ENCODE measurements around the gene BHLHE40.

BHLHE40 gene

DNA sequence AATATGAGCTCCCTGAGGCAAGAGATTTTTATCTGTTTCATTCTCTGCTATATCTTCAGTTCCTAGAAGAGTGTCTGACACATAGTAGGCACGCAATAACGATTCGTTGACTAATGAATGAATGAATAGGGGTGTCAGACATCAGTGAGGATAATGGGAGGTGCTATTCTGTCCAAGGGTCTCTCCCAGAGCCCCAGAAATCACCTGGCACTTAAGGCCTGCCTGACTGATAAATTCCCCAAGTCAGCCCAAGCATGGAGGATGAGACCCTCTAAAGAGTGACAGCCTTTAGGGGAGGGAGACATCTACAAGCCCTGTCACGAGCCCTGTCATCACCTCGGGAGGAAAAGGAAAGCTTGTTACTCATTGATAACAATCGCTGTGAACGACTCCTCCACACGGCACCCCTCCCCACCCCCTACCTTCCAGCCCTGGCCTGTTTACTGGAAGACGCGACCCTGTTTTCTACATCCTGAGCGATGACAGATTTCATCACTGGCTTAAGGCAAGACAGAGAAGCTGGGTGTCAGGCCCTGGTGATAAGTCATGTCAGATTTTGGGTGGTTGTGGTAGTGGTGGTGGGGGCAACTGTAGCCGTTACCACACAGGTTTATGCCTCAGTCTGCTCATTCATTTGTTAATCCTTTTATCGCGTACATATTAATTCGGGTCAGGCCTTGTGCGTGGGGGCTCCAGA is 23.1 kb downstream of the BHLHE40 start:
- peak; percentile 41 to 51 (median 49) for DNase-seq

- DNase-seq: no peak
Measured at GRCh38 chr3:5002871-5003247, 23.6 kb downstream of the BHLHE40 start.

- DNase-seq: no peak
Measured at GRCh38 chr3:5004319-5005152, 25.3 kb downstream of the BHLHE40 start.

- DNase-seq: no peak
Measured at GRCh38 chr3:5005367-5005766, 26.1 kb downstream of the BHLHE40 start.

GRCh38 chr3:5006755-5007202 is 27.5 kb downstream of the BHLHE40 start:
- DNase-seq: peak; percentile 96 to 98 (median 97)

- DNase-seq: no peak
Measured at GRCh38 chr3:5007873-5008272, 28.6 kb downstream of the BHLHE40 start.

DNA sequence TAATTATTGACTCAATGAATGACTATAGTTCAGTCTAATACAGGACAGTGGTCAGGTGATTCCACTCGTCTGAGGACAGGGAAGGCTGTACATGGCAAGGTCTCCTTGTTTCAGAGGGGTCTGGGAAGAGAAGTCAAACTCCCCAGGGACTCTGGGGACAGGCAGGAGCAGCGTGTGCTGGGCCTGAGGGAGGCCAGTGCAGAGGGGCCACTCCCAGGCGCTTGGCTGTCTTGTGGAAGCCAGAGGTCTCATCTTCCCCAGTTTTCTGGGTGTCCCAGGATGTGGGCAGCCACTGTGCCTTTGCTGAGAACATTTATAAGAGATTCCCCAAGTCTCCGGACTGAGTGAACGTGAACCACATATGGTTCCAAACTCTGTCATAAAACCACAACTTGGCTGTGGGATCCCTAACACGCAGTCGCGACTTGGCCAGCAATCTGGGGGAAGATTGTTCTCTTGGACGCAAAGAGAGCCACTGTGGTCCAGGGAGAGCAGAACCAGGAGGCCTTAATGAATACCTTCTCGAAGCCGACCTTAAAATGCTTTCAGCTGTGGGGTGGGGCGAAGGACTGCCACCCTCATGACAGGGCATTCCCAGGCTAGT is 30.4 kb downstream of the BHLHE40 start:
- DNase-seq: no peak

- no peak for DNase-seq
Measured at GRCh38 chr3:5010140-5010539, 30.9 kb downstream of the BHLHE40 start.

DNA sequence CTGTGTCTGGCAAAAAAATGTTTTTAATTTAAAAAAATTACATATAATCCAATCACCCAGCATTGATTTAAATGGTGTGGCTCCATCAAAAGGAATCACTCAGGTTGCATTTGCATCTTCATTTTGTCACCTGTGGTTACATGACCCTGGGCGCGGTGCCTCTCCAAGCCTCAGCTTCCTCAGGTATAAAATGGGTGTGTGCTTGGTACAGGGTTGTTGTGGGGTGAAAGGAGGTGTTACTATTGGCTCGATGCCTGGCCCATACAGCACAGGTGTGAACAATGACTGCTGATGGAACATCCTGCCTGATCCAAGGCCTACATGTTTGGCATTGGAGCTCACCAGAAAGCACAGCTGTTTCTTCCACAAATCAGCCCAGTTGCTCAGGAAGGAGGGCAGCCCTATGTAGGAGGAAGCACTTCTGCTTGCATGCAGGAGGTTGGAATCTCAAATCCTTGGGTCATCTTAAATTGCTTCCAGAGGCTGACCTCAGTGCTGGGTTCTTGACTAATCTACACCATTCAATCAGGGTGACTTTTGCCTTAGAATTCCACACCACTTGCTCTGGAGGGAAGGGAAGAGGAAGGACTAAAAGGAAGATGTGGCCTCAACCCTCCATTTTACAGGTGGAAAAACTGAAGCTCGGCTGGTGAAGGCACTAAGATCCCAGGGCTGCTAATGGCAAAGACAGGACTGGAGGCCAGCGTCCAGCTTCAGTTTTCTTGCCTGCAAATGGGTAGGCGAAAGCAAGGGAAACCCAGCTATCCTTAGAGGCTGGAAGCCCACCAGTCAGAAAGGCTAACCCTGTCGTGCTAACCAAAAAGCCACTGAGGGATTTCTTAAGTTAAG is 31.7 kb downstream of the BHLHE40 start:
- DNase-seq: peak; percentile 75 to 87 (median 77)

DNA sequence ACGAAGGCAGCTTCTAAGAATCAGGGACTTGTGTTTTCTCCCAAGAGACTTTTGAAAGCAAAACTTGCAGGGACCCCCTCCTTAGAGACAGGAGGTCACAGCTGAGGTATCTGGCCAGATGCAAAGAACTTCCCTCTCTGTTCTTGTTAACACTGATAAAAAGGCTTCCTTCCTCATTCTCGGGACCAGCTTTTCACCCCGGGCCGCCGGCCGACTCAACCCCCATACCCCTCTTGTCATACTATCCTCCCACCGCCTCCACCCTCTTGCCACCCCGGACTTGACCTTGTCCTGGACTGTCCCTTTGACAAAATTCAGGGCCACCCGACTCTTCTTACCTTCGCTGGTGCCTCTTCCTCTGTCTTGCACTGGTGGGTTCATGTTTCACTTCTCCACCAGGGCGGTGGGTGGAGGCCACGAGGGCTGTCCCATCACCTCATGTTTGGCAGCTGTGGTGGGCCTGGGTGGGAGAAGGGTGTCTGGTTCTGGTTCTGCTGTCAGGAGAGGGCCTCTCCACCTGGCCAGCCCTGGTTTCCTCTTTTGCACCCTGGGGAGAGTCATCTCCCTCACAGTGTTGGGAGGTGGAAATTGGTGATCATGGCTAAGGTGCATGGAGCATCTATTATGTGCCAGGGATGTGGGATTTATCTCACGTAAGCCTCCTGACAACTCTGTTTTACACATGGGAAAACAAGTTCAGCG is 32.5 kb downstream of the BHLHE40 start:
- DNase-seq: peak; percentile 78 to 87 (median 79)

DNA sequence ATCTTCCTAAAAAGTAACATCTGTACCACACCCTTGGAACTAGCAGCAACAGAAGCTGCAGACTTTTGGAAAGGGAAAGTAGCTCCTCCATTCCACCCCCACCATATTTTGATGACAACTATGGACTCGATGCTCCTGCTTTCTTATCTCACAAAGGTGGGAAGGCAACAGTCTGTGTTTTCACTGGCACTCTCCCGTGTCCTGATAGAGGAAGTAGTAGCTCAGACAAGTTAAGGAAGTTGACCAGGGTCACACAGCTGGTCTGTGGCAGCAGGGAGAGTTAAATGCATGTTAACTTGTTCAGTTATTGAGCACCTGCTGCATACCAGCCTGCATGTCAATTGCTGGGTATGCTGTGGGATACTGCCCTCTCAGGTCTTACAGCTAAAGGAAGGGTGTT is 33.1 kb downstream of the BHLHE40 start:
- DNase-seq: peak in 1 of 3 donors; percentile 56

DNA sequence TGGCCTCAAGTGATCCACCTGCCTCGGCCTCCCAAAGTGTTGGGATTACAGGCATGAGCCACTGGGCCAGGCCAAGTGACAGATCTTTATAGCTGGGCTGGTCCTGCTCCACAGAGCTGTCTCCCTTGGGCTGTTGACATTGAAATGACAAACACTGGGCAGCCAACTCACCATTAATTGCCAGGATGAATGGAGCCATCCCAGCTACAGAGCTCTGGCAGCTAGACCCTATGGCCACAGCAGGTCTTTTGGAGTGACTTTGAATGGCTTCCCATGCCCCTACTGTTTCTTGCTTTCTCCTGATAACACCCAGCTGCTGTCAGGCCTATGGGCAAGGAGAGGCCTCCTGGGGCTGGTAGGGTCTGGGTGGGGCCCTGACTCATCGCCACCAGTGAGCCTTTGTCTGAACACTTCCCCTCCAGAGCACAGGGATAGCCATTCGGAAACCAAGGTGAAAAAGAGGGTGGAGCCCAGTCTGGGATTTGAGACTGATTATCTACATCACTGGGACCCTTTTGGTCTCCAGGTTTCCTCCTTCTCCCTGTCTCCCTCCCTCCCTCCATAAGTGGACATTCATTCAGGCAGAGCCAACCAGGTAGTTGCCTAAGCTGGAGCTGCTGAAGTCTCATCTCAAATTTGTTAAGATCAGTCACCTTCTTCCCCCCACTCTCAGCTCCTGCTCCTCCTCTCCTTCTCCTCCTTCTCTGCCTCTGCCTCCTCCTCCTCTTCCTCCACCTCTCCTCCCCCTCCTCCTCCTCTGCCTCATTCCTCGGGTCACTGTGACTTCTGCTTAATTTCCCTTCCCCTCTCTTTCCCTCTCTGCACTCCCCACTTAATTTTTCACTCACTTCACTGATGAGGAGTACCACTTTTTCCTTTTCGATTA is 34.0 kb downstream of the BHLHE40 start:
- DNase-seq: peak; percentile 66 to 78 (median 67)

- DNase-seq: no peak
Measured at GRCh38 chr3:5014391-5014790, 35.2 kb downstream of the BHLHE40 start.

- DNase-seq: no peak
Measured at GRCh38 chr3:5015056-5015455, 35.8 kb downstream of the BHLHE40 start.

DNA sequence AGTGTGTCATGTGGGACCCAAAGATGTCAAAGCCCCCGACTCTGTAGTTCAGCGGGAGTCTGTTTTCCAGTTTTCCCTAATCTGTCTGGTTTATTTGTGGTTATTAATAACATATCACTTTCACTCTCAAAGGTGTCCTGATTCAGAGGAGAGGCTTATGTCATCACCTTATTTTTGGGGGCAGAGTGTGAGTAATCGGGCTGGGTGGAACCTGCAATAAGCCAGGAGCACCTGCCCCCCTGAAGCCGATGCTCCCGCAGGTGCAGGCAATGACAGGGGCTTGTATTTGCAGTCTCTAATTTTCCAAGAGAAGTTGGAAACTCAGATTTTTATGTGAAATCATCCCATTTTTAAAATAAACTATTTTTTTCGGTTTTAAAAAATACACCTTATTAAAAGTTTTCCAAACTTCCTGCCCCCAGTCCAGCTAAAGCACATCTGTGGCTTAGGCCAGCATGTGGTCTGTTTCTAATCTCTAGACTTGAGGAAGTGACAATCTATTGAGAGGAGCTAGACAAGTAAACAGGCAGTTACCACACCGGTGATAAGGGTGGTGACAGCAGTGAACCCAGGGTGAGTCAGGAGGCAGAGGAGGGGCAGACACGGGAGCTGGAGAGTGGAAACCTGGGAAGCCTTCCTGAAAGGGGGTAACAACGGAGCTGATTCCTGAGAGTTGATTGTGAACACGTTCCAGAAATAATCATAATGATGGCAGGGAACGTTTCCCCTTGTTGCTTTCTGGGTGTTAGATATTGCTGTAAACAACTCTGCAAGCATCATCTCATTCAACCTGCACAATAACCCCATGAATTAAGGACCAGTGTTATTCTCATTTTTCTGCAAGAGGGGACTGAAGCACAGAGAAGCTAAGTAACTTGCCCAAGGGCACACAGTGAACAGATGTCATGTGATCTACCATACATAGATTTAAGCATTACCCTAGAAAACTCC is 37.2 kb downstream of the BHLHE40 start:
- DNase-seq: peak; percentile 53 to 65 (median 60)

DNA sequence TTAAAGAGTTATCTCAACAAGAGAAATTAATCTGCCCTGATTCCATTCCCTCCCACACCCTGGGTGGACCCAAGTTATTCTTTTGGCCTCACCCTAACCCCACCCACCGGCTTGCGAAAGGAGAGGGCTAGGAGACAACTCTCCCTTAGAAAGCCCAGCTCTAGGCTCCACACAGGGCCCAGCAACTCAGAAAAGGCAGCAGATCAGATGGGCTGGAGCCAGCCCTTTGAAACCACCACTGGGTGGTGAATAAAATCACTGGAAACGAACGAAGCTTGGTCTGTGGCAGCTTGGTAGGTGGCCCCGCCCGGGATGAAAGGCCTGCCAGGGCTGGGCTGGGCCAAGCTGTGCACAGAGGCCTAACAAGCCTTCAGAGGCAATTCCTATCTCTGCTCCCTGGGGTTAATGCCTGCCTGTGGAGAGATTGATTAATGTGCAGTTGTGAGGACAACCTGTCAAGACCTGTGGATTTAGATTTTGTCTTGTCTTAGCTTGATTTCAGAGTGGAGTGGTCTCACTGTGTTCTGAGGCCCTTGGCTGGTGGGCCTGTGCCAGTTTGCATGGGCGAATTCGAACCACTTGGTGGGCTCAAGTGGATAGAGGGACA is 38.8 kb downstream of the BHLHE40 start:
- peak in 2 of 3 donors; percentile 41 to 63 for DNase-seq

DNA sequence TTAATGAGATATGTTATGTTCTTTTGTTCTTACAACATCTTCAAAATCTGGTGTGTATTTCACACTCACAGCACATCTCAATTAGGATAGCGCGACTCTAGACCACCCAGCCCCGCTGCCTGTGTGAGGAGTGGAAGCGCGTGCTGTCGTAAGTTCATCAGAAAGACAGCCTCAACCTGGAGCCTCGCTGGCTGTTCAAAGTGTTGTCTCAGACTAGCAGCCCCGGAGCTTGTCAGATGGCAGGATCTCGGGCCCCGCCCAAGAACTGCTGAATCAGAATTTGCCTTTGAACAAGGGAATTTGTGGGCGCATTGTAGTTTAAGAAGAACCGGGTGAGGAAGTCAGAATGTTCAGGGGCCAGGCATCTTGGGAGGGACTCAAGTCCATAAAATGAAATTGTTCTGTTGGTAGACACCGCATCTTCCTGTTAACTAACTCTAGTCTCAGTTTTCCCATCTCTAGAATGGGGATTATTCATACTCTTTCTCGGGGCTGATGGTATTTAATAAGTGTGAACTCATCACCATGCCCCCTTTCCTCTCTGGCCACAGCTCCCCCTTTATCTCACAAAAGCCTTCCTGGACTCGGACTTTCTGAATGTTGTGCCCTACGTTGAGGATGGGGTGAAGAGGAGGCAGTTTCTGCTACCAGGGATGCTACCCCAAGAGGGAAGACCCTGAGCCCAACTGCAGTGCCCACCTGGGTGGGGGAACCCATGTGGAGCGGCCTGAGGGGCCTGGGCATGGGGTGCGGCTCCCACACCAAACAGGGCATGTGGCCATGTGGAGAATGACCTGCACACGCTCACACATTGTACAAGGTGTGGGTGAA is 40.4 kb downstream of the BHLHE40 start:
- DNase-seq: peak; percentile 67 to 77 (median 72)

DNA sequence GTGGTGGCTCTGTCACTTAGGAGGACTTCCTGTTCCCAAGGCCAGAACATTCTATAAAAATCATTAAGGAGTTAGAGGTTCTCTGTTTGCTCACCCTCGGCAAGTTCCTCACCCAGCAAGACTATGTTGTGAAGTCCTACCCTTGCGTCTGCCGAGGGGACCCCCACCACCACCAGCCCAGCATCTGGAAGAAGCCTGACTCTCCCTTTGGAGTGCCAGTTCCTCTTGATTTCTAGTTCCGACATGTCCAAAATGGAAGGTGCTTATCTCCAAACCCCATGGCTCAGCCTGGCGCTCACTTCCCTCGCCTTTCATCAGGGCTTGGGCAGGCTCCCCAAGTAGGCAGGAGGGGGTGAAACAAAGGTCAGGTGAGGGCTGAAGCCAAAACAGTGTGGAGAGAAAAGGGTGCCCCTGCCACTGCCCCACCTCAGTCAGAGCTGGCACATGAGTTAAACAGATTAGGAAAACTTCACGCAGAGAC is 41.0 kb downstream of the BHLHE40 start:
- no peak for DNase-seq

Measured in suppressor macrophage treated with lipopolysaccharide for 1 hour (primary cell).